Spleen (tissue), 11 donors: Measurements from ENCODE around the gene ZNF600. TPM values are rescaled to one million over a fixed set of nuclear protein-coding genes. Genes with fewer than 3 reads are reported as not detected.
A peak's percentile ranks its signal among the peaks of the same experiment; 100 is the strongest.
"Not testable (repeated sequence)": the region's sequence is repeated elsewhere in the genome, so short reads cannot be mapped to it uniquely, and the experiment has no call there.

Experiments
- DNase-seq: peaks from one replicate; pipeline ENCODE4 v3.0.0-alpha.2; 2020
- H3K27ac ChIP-seq, 8 donors: fragments of 200-600 bp; sonication (generic) in 7 of 8; 1 replicate in 4 of 8; 2 replicates in 4 of 8; pipeline versions ENCODE4 v1.5.0 to v1.8.0; 2016 to 2021; ENCODE audit warnings: inconsistent platforms in 4 of 8, mild to moderate bottlenecking in 4 of 8, moderate library complexity in 1 of 8
- H3K27me3 ChIP-seq, 7 donors: fragments of 200-600 bp; sonication (generic) in 6 of 7; replicated peaks in 1 of 7; 1 replicate in 4 of 7; 2 replicates in 3 of 7; pipeline versions ENCODE4 v1.5.0 to v1.8.0; 2016 to 2021; ENCODE audit warnings: inconsistent platforms in 3 of 7, mild to moderate bottlenecking in 1 of 7
- H3K36me3 ChIP-seq, 6 donors: fragments of 200-600 bp; sonication (generic) in 5 of 6; 1 replicate in 4 of 6; 2 replicates in 2 of 6; pipeline versions ENCODE4 v1.5.0 to v1.8.0; 2016 to 2021; ENCODE audit warnings: inconsistent platforms in 2 of 6
- H3K4me1 ChIP-seq, 6 donors: fragments of 200-600 bp; sonication (generic) in 5 of 6; 1 replicate in 3 of 6; 2 replicates in 3 of 6; pipeline versions ENCODE4 v1.5.0 to v1.8.0; 2016 to 2021; ENCODE audit warnings: inconsistent platforms in 3 of 6
- H3K4me3 ChIP-seq, 8 donors: fragments of 200-600 bp; sonication (generic) in 7 of 8; 1 replicate in 4 of 8; 2 replicates in 4 of 8; pipeline versions ENCODE4 v1.5.0 to v1.8.0; 2016 to 2021; ENCODE audit warnings: inconsistent platforms in 4 of 8, mild to moderate bottlenecking in 4 of 8, moderate library complexity in 2 of 8
- H3K9me3 ChIP-seq, 8 donors: fragments of 200-600 bp; sonication (generic) in 7 of 8; 1 replicate in 4 of 8; 2 replicates in 4 of 8; pipeline versions ENCODE4 v1.5.0 to v1.8.0; 2016 to 2021; ENCODE audit warnings: inconsistent platforms in 4 of 8
- CTCF ChIP-seq, 11 experiments: fragments of 200-600 bp in 7 of 11; fragments of 450-650 bp in 4 of 11; sonication (generic) in 4 of 11; IDR thresholded peaks in 8 of 11; conservative IDR thresholded peaks in 3 of 11; 1 replicate in 7 of 11; 2 replicates in 4 of 11; pipeline versions ENCODE4 v1.4.0 to v1.8.0; 2016 to 2021; ENCODE audit warnings: antibody characterized with exemption in 11 of 11, inconsistent platforms in 4 of 11, mild to moderate bottlenecking in 1 of 11
- POLR2A ChIP-seq, 3 donors: fragments of 450-650 bp; IDR thresholded peaks; one replicate each; pipeline ENCODE4 v1.5.1; 2017; ENCODE audit warnings: antibody characterized with exemption in 3 of 3, mild to moderate bottlenecking in 1 of 3
- POLR2AphosphoS5 ChIP-seq, 3 donors: sonication (generic); formaldehyde crosslinking; IDR thresholded peaks; one replicate each; pipeline ENCODE4 v1.5.1; 2017; ENCODE audit warnings: antibody characterized with exemption in 3 of 3
- WGBS, 5 donors: extraction: QIAGEN DNeasy Blood & Tissue Kit in 3 of 5; methylation state at CpG; one replicate each; pipeline versions ENCODE4 v1.1.5 to v1.1.7; 2013 to 2018; 5-methylcytosine and 5-hydroxymethylcytosine counted together
- intact Hi-C: fragments of 100-400 bp; cut with DNase I; formaldehyde crosslinking; loops from one replicate; pipeline ENCODE4 v1.15.0; 2023; ENCODE audit warnings: low total_unique reads
- polyA plus RNA-seq, 3 donors: library from polyadenylated mRNA; stranded (reverse); fragments of 200-250 nt; gene quantifications; one replicate each; pipeline ENCODE4 v1.2.1, GENCODE V29; 2013
- total RNA-seq, 7 donors: library from RNA; depleted of rRNA in 3 of 7; stranded (reverse); fragments of >200 nt in 3 of 7; fragmentation: NEBNext Ultra II Directional in 4 of 7; extraction: Animal tissue kit (Norgen Biotek cat#: 25700) in 4 of 7; gene quantifications; one replicate each; pipeline versions ENCODE4 v1.1.0 to v1.2.1, GENCODE V29; 2016 to 2021
- donor health status: healthy with polysubstance abuse.
- donor health status: DM: no; HTN: no; CAD: no; lungs with moderate emphysema.
- donor health status: DM: no; HTN: no; CAD: no.
- donor health status: Bipolar disorder and iron deficiency.
- donor health status: healthy.
- donor health status: DM: no; HTN: no; CAD: no.
- donor health status: DM: yes; HTN: yes; CAD: no.

Gene ZNF600
- total and polyA plus RNA-seq, 10 donors = 7.5 to 32.3 (median 20.0) TPM

GRCh38 chr19:52778811-52779210 is 7.8 kb downstream of the ZNF600 start:
- Histone ChIP-seq H3K36me3 (peaks cover 0 to 95% (median 31%) of the 10 kb centered on the region in 6 donors), H3K4me3 (no peak overlapping the region), H3K4me1 (no peaks in the 10 kb centered on the region), H3K27me3 (no peaks in the 10 kb centered on the region), H3K27ac (peak overlapping the region in 1 of 8 donors; percentile 38), H3K9me3 (peaks cover 0 to 72% (median 10%) of the 10 kb centered on the region in 8 donors)
- WGBS, 5 donors = 46 to 64% (median 52%) methylated on average over 3 of the region's 3 CpGs
- DNase-seq = no peak
- TF ChIP-seq POLR2A (IDR thresholded peaks at IDR 0.05) (no peak), POLR2AphosphoS5 (IDR thresholded peaks at IDR 0.05) (no peak), CTCF (IDR thresholded peaks at IDR 0.05 in 8 of 11, conservative IDR thresholded peaks at IDR 0.05 in 3 of 11) (no peak)
- intact Hi-C loops = no loop called here

- H3K27ac ChIP-seq, H3K27me3 ChIP-seq, H3K4me1 ChIP-seq, DNase-seq, H3K36me3 ChIP-seq, intact Hi-C loops, H3K4me3 ChIP-seq: not testable (repeated sequence)
- WGBS, 5 donors = 81 to 91% (median 87%) methylated on average over 2 of the region's 2 CpGs
- H3K9me3 ChIP-seq = peaks cover 0 to 61% (median 24%) of the 10 kb centered on the region in 8 donors
Measured at GRCh38 chr19:52756447-52756846, 30.1 kb downstream of the ZNF600 start.

GRCh38 chr19:52749780-52750179 is 36.8 kb downstream of the ZNF600 start:
- TF ChIP-seq POLR2AphosphoS5 (IDR thresholded peaks at IDR 0.05) = no peak
- TF ChIP-seq CTCF (IDR thresholded peaks at IDR 0.05 in 8 of 11, conservative IDR thresholded peaks at IDR 0.05 in 3 of 11) = no peak
- no peak for TF ChIP-seq POLR2A (IDR thresholded peaks at IDR 0.05)
- intact Hi-C loops = loop anchor here (10.0 kb wide), 1 partner anchor 505 kb away; no protein-coding TSS in a partner anchor
- Histone ChIP-seq H3K27ac (no peak overlapping the region), H3K27me3 (no peaks in the 10 kb centered on the region), H3K9me3 (peaks cover 0 to 6% (median 0%) of the 10 kb centered on the region in 8 donors), H3K4me1 (peaks cover 0 to 8% (median 0%) of the 10 kb centered on the region in 6 donors), H3K4me3 (no peak overlapping the region), H3K36me3 (no peaks in the 10 kb centered on the region)
- no peak for DNase-seq
- WGBS, 5 donors = 50 to 64% (median 60%) methylated on average over 4 of the region's 4 CpGs

GRCh38 chr19:52748336-52748950 is 38.1 kb downstream of the ZNF600 start:
- H3K27ac ChIP-seq = no peak overlapping the region
- no peak overlapping the region for H3K4me3 ChIP-seq
- peak; percentile 13 to 77 (median 48) for TF ChIP-seq CTCF (IDR thresholded peaks at IDR 0.05 in 8 of 11, conservative IDR thresholded peaks at IDR 0.05 in 3 of 11)
- TF ChIP-seq POLR2A (IDR thresholded peaks at IDR 0.05) = no peak
- no peaks in the 10 kb centered on the region for H3K27me3 ChIP-seq
- peaks cover 0 to 8% (median 0%) of the 10 kb centered on the region in 6 donors for H3K4me1 ChIP-seq
- WGBS, 5 donors = 31 to 44% (median 35%) methylated on average over 8 of the region's 8 CpGs
- no peaks in the 10 kb centered on the region for H3K9me3 ChIP-seq
- DNase-seq = no peak
- H3K36me3 ChIP-seq = no peaks in the 10 kb centered on the region
- intact Hi-C loops = loop anchor here (10.0 kb wide), 1 partner anchor 504 kb away; no protein-coding TSS in a partner anchor

- H3K4me1 ChIP-seq, H3K4me3 ChIP-seq, H3K36me3 ChIP-seq, H3K27ac ChIP-seq, H3K27me3 ChIP-seq, DNase-seq, H3K9me3 ChIP-seq: not testable (repeated sequence)
- intact Hi-C loops = loop anchor here (10.0 kb wide), 1 partner anchor 501 kb away; no protein-coding TSS in a partner anchor
- WGBS, 5 donors = 63 to 76% (median 69%) methylated on average over 10 of the region's 10 CpGs
Measured at GRCh38 chr19:52745919-52746318, 40.7 kb downstream of the ZNF600 start.
